OCI-LY7 (cell line): ENCODE results near the gene ULK3.

Experiments
- EZH2phosphoT487 ChIP-seq: fragments of 200-600 bp; sonication (generic); IDR thresholded peaks from 2 replicates; pipeline ENCODE4 v1.6.1; 2018; ENCODE audit warnings: low read depth, borderline replicate concordance, mild to moderate bottlenecking, mixed run types, antibody characterized with exemption, low read length, moderate library complexity, mixed read lengths
- TF ChIP-seq, protein P1 (sequence below): fragments of 200-600 bp; sonication (generic); conservative IDR thresholded peaks from 2 replicates; pipeline ENCODE4 v1.5.1; 2014; ENCODE audit warnings: mild to moderate bottlenecking, antibody characterized with exemption, low read length, moderate library complexity, mixed read lengths

DNA sequence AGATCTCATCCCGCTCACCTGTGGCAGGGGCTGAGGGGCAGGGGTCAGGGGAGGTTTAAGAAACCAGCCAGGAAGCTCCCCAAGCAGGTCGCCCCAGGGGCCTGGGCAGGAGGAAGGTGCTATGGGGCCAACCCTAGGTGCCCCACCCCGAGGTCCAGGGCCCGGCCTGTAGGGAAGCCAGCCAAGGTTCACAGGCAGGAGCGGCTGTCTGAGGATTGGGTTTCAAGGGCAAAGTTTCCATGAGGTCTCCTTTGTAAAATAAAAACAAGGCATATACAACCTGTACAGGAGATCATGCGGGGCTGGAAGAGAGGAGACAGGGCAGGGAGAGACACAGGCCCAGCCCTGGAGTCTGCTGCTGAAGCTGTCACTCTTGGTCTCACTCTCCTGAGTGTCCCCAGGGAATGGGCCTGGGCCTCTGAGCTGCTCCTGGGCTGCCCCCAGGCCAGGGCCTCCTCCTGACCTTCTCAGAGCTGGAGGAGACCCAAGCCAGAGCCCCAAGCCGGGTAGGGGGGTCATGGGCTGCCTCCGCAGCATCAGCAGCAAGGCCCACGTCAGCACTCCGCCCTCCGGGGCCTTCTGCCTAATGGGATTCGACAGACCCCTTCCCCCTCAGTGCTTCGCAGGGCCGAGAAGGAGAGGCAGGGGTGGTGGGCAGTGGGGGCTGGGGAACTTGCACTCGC lies 11.0 kb downstream of the ULK3 start:
- TF ChIP-seq, protein P1, sequence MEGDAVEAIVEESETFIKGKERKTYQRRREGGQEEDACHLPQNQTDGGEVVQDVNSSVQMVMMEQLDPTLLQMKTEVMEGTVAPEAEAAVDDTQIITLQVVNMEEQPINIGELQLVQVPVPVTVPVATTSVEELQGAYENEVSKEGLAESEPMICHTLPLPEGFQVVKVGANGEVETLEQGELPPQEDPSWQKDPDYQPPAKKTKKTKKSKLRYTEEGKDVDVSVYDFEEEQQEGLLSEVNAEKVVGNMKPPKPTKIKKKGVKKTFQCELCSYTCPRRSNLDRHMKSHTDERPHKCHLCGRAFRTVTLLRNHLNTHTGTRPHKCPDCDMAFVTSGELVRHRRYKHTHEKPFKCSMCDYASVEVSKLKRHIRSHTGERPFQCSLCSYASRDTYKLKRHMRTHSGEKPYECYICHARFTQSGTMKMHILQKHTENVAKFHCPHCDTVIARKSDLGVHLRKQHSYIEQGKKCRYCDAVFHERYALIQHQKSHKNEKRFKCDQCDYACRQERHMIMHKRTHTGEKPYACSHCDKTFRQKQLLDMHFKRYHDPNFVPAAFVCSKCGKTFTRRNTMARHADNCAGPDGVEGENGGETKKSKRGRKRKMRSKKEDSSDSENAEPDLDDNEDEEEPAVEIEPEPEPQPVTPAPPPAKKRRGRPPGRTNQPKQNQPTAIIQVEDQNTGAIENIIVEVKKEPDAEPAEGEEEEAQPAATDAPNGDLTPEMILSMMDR, result no peak
- TF ChIP-seq EZH2phosphoT487, result no peak
